Neural progenitor cell (in vitro differentiated cells): ENCODE measurements around the gene MELK.

Experiments
- EZH2phosphoT487 ChIP-seq: fragments of 200-600 bp; sonication (generic); IDR thresholded peaks from 2 replicates; pipeline ENCODE4 v1.6.1; 2017; ENCODE audit warnings: antibody characterized with exemption
- TF ChIP-seq, protein P1 (sequence below): fragments of 200-600 bp; sonication (generic); IDR thresholded peaks from 2 replicates; pipeline ENCODE4 v1.5.1; 2017; ENCODE audit warnings: antibody characterized with exemption, mild to moderate bottlenecking

- no peak for TF ChIP-seq EZH2phosphoT487
- TF ChIP-seq, protein P1, sequence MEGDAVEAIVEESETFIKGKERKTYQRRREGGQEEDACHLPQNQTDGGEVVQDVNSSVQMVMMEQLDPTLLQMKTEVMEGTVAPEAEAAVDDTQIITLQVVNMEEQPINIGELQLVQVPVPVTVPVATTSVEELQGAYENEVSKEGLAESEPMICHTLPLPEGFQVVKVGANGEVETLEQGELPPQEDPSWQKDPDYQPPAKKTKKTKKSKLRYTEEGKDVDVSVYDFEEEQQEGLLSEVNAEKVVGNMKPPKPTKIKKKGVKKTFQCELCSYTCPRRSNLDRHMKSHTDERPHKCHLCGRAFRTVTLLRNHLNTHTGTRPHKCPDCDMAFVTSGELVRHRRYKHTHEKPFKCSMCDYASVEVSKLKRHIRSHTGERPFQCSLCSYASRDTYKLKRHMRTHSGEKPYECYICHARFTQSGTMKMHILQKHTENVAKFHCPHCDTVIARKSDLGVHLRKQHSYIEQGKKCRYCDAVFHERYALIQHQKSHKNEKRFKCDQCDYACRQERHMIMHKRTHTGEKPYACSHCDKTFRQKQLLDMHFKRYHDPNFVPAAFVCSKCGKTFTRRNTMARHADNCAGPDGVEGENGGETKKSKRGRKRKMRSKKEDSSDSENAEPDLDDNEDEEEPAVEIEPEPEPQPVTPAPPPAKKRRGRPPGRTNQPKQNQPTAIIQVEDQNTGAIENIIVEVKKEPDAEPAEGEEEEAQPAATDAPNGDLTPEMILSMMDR, result no peak
Measured at GRCh38 chr9:36566813-36567221, 5.9 kb upstream of the MELK start.
